ENCODE data around the gene TBXA2R.

- no peak for TF ChIP-seq CTCF (IDR thresholded peaks at IDR 0.05; ENCODE audit: low read length)
- TF ChIP-seq EZH2 (IDR thresholded peaks at IDR 0.05; ENCODE audit: borderline replicate concordance, low read length) = no peak
Measured at GRCh38 chr19:3551792-3552095, 54.9 kb downstream of the TBXA2R start.

All from OCI-LY1 (cell line).